HL-60/S4 treated with phorbol 12-myristate 13-acetate at 8.2 ng/mL for 4 days and 3 days (cell line): Measurements from ENCODE around the gene WDR74.
"Not testable (repeated sequence)": the region's sequence is repeated elsewhere in the genome, so short reads cannot be mapped to it uniquely, and the experiment has no call there.

Source experiments
- in situ Hi-C: fragments of 300-500 bp; cut with MboI; formaldehyde crosslinking; loops from 2 replicates; pipeline ENCODE4 v1.15.0; 2022; ENCODE audit warnings: low sequenced_read_pairs

The WDR74 gene

DNA sequence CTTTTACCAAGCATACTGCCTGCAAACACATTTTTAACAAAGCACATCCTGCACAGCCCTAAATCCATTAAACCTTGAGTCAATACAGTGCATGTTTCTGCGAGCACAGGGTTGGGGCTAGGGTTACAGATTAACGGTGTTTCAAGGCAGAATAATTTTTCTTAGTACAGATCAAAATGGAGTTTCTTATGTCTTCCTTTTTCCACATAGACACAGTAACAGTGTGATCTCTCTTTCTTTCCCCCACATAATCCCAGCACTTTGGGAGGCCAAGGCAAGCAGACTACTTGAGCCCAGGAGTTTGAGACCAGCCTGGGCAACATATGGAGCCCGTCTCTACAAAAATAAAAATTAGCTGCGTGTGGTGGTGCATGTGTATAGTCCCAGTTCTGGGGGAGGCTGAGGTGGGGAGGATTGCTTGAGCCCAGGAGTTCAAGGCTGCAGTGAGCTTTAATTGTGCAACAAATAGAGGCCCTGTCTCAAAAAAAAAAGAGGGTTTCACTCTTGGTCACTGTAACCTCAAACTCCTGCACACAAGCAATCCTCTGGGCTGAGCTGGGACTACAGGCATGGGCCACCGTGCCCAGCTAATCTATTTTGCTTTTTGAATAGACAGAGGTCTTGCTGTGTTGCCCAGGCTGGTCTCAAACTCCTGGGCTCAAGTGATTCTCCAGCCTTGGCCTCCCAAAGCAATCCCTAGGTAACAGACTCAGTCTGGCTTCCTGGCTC, 21.6 kb upstream of the WDR74 start:
- in situ Hi-C loops, result loop anchor here (25.0 kb wide), 1 partner anchor 474 kb away; no protein-coding TSS in a partner anchor

DNA sequence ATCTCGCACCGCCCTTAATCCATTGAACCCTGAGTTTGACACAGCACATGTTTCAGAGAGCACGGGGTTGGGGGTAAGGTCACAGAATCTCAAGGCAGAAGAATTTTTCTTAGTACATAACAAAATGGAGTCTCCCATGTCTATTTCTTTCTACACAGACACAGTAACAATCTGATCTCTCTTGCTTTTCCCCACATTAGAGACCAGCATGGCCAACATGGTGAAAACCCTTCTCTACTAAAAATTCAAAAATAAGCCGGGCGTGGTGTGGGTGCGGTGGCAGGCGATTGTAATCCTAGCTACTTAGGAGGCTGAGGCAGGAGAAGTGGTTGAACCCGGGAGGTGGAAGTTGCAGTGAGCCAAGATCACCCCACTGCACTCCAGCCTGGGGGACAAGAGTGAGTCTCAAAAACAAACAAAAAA, 19.9 kb upstream of the WDR74 start:
- in situ Hi-C loops, result loop anchor here (25.0 kb wide), 1 partner anchor 472 kb away; no protein-coding TSS in a partner anchor

DNA sequence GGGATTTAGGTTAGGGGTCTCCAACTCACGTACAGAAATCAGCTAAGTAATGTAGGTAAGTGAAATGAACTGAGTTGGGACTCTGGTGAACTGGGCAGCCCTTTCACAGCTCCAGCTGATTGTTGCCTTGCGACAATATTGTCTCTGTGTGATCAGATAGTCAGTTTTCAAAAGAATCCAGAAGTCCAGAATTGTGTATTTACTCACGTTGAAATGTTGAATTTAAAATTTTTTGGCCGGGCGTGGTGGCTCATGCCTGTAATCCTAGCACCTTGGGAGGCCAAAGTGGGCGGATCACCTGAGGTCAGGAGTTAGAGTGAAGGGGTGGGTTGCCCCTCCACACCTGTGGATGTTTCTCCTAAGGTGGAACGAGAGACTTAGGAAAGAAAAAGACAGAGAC, 18.8 kb upstream of the WDR74 start:
- in situ Hi-C loops, result loop anchor here (25.0 kb wide), 1 partner anchor 471 kb away; no protein-coding TSS in a partner anchor

DNA sequence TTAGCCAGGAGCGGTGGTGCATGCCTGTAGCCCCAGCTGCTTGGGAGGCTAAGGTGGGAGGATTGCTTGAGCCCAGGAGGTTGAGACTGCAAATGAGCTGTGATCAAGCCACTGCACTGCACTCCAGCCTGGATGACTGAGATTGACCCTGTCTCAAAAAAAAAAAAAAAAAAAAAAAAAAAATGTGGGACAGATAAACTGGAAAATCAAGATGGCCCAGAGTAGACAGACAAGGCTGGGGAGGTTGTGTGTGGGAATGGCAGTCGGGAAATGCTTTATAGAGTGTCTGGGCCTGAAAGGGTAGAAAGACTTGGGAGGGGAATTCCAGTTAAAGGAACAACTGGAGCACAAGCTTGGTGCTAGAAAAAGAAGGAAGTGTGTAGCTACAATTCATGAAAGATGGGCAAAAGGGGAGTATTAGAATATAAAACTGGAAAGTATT, 18.2 kb upstream of the WDR74 start:
- in situ Hi-C loops, result loop anchor here (25.0 kb wide), 1 partner anchor 470 kb away; no protein-coding TSS in a partner anchor

DNA sequence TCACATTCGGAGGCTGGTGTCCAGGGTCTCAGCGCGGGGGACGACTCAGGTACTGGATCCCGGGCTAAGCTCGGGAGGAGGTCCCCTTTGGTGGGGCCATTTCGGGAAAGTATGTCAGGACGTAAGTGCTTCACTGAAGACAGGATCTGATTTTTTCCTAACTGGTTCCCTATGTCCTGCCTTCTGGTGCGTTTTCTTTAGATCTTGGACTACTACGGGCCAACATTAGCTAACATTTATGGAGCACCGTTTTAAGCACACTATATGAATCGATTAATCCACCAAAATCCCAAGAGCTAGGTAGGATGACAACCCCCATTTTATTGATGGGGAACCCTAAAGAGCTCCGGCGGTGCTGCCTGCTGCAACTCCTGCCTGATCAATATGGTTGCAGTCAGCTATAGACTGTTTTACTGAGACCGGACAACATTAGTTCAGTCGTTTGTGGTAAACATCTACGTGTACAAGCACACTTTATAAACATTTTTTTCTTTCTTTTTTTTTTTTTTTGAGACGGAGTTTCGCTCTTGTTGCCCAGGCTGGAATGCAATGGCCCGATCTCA, 17.0 kb upstream of the WDR74 start:
- in situ Hi-C loops, result loop anchor here (25.0 kb wide), 1 partner anchor 469 kb away; no protein-coding TSS in a partner anchor

DNA sequence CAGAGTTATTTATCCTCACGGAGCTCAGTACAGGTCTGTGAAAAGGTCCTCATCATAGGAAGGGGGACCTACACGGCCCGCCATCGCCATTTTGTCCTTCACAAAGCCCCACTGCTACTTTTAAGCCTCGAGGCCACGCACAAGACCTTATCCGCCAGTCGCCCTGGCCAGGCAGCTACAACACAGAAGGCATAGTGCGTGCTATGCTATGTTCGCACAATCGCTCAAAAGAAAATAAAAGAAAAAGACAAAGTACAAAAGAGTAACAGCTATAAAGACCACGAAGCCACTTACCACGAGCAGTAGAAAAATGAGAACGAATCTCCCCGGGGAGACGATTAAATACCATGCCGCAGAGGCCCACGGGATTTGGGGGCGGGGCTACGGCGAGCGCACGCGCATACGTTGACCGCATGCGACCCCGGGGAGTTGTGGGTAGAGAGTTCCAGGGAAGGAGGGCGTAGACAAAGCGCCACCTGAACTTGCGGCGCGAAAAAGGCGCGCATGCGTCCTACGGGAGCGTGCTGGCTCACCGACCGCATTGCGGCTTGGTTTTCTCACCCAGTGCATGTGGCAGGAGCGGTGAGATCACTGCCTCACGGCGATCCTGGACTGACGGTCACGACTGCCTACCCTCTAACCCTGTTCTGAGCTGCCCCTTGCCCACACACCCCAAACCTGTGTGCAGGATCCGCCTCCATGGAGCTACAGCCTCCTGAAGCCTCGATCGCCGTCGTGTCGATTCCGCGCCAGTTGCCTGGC, 16.4 kb upstream of the WDR74 start:
- in situ Hi-C loops, result loop anchor here (25.0 kb wide), 1 partner anchor 468 kb away; no protein-coding TSS in a partner anchor

DNA sequence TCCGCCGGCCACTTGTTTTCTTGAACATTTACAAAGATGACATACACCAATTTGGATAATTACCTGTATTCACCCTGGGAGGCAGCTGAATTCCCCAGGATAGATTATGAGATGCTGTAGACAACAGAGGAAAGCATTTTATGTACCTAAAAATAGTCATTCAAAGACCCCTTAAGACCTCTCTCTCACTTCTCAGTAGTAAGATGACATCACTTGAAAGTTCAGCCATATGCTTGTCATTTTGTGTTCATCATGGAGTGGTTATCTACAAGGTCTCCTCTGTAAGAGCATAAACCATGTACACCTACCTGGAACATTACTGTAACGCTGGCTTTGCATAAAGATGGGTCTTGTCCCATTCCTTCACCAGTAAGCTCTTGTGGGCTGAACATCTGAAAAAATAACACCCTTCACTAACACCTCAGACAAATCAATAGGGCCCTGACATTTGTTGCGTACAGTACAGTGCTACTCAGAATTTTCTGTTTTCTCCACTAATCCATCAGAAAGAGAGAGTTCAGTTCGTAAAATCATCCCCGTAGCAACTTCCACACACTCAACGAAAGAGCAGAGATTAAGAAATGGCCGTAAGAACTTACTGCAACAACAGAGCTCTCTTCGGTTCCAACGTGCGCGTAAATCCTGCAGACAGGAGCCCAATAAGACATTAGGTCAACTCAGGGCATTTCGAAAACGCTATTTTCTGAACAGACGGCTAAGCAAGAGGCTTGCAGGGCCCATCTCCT, 15.6 kb upstream of the WDR74 start:
- in situ Hi-C loops, result loop anchor here (25.0 kb wide), 1 partner anchor 468 kb away; no protein-coding TSS in a partner anchor

DNA sequence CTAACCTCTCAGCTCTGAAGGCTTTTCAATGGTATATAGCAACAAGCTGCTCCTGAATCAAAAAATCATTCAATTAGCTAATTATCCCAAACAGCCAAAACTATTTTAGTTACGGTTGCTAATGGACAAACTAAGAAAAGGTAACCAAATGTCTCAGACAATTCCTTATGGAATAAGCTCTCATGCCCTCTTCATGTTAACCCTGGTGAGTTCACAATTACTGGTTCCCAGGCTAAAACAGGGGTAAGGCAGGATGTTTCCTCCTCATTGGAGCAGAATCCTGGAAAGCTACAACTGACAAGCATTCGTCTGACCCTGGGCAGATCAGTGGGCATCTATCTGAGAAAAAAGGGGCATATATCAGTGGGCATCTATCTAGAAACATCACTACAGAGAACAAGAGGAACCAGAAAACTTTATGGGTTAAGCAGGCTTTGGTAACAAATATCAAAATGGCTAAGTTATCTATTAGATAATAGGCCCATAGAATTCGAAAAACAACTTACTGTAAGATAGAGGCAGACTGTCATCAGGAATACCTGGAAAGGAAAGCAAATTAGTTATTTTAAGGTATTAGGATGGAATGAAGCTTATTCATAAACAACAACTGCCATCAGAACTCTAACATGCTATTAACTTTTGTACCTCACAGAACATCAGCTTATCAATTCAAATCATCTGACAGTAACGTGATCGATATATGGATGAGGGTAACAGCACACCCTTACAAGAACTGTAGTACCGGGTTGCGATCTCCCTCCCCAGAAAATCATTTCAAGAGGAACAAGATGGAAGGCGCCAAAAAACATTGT, 14.8 kb upstream of the WDR74 start:
- in situ Hi-C loops, result loop anchor here (25.0 kb wide), 1 partner anchor 467 kb away; no protein-coding TSS in a partner anchor

DNA sequence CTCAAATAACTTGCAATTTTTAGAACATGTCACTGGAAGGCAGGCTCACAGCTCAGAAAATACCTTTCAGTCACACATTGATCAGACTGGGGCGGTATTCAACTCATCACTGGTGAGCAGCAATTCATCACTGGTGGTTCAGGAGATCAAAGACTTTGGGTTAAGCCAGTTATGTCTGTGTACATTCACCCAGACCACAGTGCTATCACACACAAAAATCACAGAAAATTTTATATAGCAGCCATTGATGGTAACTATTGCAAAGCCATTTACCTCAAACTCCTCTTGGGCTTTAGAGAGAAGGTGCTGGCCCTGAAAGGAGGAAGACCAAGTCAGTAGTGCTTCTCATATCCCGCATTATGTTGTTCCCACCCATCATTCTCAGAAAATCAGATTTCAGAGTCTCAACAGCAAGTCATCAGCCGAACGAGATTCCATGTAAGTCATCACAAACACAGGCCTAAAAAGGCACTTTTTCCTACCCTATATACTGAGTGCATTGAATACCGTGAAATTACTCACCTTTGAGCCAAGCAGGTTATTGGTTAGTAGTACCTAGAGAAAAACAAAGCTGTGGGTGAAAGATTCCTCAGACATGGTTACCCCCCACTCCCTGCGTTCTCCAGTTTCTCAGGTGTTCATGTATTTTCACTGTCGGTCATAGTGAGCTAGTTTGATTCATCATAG, 14.0 kb upstream of the WDR74 start:
- in situ Hi-C loops, result loop anchor here (25.0 kb wide), 1 partner anchor 466 kb away; no protein-coding TSS in a partner anchor

DNA sequence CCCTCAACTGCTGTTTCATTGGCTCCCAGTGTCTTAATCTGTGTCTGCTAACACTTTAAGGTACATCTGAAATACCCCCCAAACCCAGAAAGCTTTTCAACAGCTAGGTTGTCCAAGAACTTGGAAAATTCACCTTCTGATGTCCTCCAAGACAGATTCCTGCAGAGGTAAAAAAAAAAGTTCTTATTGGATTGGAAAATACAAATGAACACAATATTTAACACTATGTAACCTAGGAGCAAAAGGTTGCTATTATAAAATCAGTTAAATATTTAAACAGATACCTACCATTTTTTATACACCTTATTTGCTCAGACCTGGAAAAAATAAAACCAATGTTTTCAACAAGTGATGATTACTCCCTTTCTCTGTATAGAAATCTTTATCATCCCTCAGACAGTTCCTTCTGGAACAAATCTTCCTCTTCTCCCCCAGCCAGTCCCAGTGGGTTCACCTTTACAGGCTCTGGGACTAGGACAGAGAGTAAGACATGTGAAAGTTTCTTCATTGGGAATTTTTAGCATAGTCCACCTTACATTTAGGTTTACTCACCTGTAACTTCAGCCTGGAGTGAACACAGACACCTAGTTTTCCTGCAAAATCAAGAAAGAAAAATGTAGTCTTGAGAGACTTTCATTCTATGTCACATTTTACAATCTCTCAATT, 13.3 kb upstream of the WDR74 start:
- in situ Hi-C loops, result loop anchor here (25.0 kb wide), 1 partner anchor 465 kb away; no protein-coding TSS in a partner anchor

DNA sequence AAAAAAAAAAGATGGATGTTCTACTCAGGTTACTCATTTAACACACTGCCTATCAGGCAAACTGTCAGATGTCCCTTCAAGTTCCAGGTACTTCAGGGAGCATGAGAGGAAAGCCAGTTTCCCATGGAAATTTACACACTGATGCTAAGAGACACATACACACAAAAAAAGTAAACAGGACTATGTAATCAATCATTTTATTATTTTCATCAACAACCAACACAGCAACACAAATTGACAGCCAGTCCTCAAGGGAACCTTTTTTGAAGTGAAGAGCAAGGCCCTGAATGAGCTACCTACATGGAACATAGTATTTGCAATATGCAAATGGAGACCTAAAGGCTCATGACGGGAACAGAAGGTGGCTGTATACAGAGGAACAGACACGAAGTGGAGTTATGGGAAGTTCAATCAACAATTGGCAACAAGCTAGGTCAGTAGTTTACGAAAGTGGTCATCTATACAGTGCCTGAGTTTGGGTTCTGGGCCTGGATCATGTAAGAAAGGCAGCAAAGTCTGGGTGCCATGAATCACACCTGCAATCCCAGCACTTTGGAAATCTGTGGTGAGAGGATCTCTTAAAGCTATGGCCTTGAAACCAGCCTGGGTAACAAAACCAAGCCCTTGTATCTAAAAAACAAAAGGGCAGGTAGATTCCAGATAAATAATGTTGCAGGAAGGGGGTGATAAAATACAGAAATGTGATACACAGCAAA, 12.6 kb upstream of the WDR74 start:
- in situ Hi-C loops, result loop anchor here (25.0 kb wide), 1 partner anchor 465 kb away; no protein-coding TSS in a partner anchor

DNA sequence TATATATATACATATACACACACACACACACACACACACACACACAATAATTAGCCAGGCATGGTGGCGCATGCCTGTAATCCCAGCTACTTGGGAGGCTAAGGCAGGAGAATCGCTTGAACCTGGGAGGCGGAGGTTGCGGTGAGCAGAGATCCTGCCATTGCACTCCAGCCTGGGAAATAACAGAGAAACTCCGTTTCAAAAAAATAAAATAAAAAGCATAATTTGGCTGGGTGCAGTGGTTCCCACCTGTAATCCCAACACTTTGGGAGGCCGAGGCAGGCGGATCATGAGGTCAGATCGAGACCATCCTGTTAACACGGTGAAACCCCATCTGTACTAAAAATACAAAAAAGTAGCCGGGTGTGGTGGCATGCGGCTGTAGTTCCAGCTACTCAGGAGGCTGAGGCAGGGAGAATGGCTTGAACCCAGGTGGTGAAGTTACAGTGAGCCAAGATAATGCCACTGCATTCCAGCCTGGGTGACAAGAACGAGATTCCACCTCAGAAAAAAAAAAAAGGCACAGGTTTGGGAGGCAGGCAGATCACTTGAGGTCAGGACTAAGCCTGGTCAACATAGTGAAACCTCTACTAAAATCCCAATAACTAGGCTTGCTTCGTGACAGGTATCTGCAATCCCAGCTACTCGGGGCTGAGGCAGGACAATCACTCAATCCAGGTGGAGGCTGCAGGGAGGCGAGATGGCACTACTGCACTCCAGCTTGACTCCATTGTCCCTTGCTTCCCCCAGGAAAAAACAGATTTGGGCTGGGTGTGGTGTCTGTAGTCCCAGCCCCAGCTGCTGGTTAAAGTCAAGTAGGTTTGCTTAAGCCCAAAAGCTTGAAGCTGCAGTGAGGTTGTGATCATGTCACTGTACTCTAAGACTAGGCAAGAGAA, 11.8 kb upstream of the WDR74 start:
- in situ Hi-C loops, result loop anchor here (25.0 kb wide), 1 partner anchor 464 kb away; no protein-coding TSS in a partner anchor

DNA sequence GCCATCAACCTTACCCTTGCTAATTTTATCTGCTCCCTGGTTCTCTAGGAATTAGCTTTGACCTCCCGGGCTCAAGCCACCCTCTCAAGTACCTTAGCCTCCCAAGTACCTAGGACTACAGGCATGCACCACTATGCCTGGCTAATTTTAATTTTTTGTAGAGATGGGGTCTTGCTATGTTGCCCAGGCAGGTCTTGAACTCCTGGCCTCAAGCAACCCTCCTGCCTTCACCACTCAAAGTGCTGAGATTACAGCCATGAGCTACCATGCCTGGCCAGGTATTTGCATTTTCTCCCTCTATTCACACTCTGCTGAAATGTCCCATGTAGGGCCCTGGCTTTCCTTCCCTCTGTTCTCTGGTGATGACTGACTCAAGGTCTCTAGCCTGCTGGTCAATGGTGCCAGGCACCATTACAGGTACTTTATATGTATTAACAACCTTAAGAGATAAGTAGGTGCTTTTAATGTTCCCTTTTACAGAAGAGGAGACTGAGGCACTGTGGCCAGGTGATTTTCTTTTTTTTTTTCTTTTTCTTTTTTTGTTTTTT, 8.5 kb upstream of the WDR74 start:
- in situ Hi-C loops, result no loop called here

DNA sequence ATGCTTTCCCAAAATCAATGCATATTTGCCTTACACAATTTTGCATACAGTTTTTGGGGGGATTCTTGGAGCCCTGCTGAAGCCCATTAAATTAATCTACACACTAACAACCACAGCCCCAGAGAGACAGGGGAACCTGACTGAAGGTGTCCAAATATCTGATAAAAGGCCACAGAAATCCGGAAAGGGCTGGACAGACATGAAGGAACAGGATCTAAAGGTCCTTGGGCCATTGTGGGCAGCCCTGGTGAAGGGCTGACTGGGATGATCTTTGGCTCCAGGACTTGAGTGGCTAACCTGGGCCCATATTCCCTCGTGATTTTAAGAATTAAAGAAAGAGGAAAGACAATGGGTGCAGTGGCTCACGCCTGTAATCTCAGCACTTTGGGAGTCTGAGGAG, 6.8 kb upstream of the WDR74 start:
- in situ Hi-C loops, result no loop called here

DNA sequence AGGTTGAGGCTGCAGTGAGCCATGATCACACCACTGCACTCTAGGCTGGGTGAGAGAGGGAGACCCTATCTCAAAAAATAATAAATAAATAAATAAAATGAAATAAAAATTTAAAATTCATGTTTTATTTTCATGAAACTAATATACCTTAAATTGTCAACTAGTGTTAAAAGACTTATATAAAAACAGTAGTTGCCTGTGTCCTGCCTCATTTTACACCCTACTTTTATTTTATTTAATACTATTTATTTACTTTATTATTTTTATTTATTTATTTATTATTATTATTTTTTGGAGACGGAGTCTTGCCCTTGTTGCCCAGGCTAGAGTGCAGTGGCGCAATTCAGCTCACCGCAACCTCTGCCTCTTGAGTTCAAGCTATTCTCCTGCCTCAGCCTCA, 4.8 kb upstream of the WDR74 start:
- in situ Hi-C loops, result no loop called here

DNA sequence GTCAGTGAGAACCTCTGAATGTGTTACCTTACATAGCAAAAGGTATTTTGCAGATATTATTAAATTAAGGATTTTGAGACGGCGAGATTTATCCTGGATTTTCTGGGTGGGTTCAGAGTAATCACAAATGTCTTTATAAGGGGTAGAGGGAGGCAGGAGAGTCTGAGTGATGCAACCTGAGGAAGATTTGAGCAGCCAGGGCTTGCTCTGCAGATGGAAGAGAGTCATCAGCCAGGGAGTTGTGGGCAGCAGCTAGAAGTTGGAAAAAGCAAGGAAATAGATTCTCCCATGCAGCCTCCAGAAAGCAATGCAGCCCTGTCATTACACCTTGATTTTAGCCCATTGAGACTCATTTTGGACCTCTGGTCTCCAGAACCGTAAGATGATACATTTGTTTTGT, 4.1 kb upstream of the WDR74 start:
- in situ Hi-C loops, result no loop called here

DNA sequence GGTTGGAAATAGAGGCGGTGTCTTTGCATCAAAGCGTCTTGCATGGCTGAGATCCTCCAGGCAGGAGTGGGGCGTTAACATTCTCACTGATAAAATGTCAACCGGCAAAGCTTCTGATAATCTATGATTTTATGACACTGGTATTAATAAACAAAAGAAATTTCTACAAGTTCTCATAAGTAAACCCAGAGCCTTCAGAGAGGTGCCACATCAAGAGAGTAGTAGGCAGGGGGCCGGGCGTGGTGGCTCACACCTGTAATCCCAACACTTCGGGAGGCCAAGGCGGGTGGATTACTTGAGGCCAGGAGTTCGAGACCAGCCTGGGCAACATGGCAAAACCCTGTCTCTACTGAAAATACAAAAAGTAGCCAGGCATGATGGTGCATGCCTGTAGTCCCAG, 3.5 kb upstream of the WDR74 start:
- in situ Hi-C loops, result not testable (repeated sequence)
